Nephron progenitor cell (in vitro differentiated cells): Measurements from ENCODE around the gene SEL1L3.

Source experiments
- DNase-seq: peaks from one replicate; pipeline ENCODE4 v3.0.0; 2021
- H3K27ac Mint-ChIP-seq: 2 replicates; pipeline ENCODE4 v1.8.0; 2021; ENCODE audit warnings: mild to moderate bottlenecking, moderate library complexity, mixed read lengths
- H3K27me3 Mint-ChIP-seq: 2 replicates; pipeline ENCODE4 v1.8.0; 2021; ENCODE audit warnings: mild to moderate bottlenecking, low read depth, mixed read lengths; ENCODE audit not compliant: poor library complexity
- H3K36me3 Mint-ChIP-seq: 2 replicates; pipeline ENCODE4 v1.8.0; 2021; ENCODE audit warnings: low read depth, mixed read lengths
- H3K4me1 Mint-ChIP-seq: 2 replicates; pipeline ENCODE4 v1.8.0; 2021; ENCODE audit warnings: mixed read lengths
- H3K4me3 Mint-ChIP-seq: 2 replicates; pipeline ENCODE4 v1.8.0; 2021; ENCODE audit warnings: mild to moderate bottlenecking, moderate library complexity, mixed read lengths
- H3K9me3 Mint-ChIP-seq: 2 replicates; pipeline ENCODE4 v1.8.0; 2021; ENCODE audit warnings: mild to moderate bottlenecking, moderate library complexity, mixed read lengths
- TF ChIP-seq, protein P1 (sequence below): fragments of 200-600 bp; sonication (generic); IDR thresholded peaks from 2 replicates; pipeline ENCODE4 v1.5.0; 2021; ENCODE audit warnings: antibody characterized with exemption

The SEL1L3 gene

DNA sequence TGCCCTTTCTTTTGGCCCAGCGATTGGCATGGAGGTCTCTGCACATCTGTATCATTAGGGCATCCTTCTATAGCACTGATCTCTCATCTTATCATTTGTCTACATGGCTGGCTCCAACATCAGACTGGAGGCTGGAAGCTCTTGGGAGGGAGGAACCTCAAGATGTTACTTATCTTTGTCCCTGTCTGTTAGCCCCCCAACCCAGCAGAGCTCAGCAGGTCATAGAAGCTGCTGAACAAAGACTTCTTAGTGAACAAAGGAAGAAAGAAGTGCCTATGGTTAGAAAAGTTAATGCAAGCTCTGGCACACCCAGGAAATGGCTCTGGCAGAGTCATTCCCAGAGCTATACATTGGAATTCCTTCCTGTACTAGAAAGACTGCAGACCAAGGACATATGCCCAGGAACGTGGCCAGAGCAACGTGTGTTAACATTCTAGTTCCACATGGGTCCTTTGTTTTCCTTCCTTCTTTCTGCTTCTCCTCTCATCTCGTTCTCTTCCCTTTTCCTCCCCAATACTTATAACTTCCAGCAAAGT lies 74.0 kb downstream of the SEL1L3 start:
- H3K9me3 Mint-ChIP-seq = no peaks in the 10 kb centered on the region
- DNase-seq = no peak
- no peaks in the 10 kb centered on the region for H3K36me3 Mint-ChIP-seq
- no peak overlapping the region for H3K27ac Mint-ChIP-seq
- H3K27me3 Mint-ChIP-seq = peaks cover 4% of the 10 kb centered on the region
- no peak overlapping the region for H3K4me3 Mint-ChIP-seq
- TF ChIP-seq, protein P1, sequence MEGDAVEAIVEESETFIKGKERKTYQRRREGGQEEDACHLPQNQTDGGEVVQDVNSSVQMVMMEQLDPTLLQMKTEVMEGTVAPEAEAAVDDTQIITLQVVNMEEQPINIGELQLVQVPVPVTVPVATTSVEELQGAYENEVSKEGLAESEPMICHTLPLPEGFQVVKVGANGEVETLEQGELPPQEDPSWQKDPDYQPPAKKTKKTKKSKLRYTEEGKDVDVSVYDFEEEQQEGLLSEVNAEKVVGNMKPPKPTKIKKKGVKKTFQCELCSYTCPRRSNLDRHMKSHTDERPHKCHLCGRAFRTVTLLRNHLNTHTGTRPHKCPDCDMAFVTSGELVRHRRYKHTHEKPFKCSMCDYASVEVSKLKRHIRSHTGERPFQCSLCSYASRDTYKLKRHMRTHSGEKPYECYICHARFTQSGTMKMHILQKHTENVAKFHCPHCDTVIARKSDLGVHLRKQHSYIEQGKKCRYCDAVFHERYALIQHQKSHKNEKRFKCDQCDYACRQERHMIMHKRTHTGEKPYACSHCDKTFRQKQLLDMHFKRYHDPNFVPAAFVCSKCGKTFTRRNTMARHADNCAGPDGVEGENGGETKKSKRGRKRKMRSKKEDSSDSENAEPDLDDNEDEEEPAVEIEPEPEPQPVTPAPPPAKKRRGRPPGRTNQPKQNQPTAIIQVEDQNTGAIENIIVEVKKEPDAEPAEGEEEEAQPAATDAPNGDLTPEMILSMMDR = no peak
- H3K4me1 Mint-ChIP-seq = no peaks in the 10 kb centered on the region

DNA sequence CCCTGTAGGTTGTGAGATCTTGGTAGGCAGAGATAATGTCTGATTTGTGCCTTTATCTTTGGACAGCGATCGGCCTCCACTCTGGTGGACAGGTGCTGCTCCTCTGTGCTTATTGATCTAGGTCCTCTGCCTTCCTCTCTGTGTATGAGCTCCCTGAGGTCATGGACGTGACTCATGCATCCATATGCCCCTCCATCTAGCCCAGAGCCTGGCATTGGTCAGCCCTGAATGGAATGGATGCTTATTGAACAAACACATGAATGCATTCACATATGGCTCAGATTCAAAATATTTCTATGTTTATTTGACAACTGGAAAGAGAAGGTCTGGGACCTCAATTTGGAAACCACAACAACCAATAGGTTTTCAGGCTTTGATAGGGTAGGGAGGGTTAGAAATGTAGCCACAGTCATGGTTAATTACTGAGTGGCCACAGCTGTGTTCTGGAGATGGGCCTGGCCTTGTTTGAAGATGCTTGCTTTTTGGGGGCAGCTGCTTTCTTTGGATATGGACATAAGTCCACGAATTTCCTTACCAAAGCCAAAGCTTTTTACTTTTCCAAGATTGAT lies 76.2 kb downstream of the SEL1L3 start:
- H3K27me3 Mint-ChIP-seq = peaks cover 7% of the 10 kb centered on the region
- no peak overlapping the region for H3K4me3 Mint-ChIP-seq
- no peaks in the 10 kb centered on the region for H3K36me3 Mint-ChIP-seq
- TF ChIP-seq, protein P1 = no peak
- no peak overlapping the region for H3K27ac Mint-ChIP-seq
- H3K9me3 Mint-ChIP-seq = no peaks in the 10 kb centered on the region
- H3K4me1 Mint-ChIP-seq = no peaks in the 10 kb centered on the region
- DNase-seq = no peak

DNA sequence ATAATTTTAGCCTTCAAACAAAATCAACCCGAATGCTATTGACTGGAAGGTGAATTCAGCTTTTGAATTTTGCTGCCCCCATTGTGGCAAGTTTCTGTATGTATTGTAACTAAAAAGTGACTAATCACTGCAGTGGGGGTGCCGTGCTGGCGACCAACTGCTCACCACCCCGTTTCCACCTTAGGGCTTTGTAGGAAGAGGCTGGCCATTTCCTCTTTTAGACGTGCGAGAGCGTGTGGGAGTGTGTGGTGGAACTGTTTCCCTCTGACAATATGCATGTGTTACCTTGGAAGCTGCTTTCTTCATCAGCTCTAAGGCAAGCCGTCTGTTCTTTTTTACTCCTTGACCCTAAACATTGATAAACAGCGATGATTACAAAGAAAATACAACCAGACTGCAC lies 78.8 kb downstream of the SEL1L3 start:
- Mint-ChIP-seq H3K27ac (no peak overlapping the region), H3K36me3 (no peaks in the 10 kb centered on the region), H3K9me3 (no peaks in the 10 kb centered on the region), H3K4me3 (no peak overlapping the region), H3K4me1 (no peaks in the 10 kb centered on the region), H3K27me3 (peaks cover 7% of the 10 kb centered on the region)
- DNase-seq = no peak
- TF ChIP-seq, protein P1 = no peak

DNA sequence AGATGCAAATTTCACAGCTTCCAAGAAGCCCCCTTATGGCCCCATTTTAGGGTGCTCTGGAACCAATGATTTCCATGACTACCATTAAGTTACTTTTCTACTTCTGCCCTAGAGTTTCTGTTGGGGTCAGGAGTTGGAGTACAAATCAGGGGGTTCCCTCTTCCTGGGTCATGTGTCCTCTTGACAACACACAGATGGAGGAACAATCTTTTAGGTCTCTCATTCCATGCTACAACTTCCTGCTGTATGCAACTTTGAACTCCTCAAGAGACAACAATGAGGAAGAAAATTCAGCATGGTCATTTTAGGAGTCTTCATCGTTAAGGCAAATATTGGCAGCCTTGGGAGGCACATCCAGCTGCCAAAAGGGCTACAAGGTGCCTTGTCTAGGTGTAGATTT lies 79.7 kb downstream of the SEL1L3 start:
- Mint-ChIP-seq H3K4me1 (no peaks in the 10 kb centered on the region), H3K27ac (no peak overlapping the region), H3K4me3 (no peak overlapping the region), H3K36me3 (no peaks in the 10 kb centered on the region), H3K9me3 (no peaks in the 10 kb centered on the region), H3K27me3 (peaks cover 7% of the 10 kb centered on the region)
- TF ChIP-seq, protein P1 = no peak
- DNase-seq = no peak

DNA sequence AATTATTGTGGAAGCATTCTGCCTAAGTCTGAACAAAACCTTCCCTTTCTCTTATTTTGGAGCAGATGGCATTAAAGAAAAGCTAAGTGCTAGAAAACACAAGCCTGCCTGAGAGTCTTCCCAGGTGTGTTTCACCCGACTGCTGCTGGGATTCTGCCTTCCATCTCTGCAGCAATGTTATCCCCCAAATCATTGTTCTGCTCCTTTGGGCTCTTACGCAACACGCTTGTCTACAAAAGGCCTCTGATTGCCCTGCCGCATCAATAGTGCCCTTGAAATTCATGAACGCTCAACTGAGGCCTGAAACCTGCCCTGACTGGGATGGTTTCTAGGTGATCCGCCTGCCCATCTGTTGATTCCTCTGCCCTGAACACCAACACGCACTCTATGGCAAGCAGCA lies 80.3 kb downstream of the SEL1L3 start:
- Mint-ChIP-seq H3K27ac (peak overlapping the region; percentile 84), H3K27me3 (peaks cover 7% of the 10 kb centered on the region), H3K9me3 (no peaks in the 10 kb centered on the region), H3K4me3 (no peak overlapping the region), H3K4me1 (no peaks in the 10 kb centered on the region), H3K36me3 (no peaks in the 10 kb centered on the region)
- no peak for DNase-seq
- TF ChIP-seq, protein P1 = no peak

DNA sequence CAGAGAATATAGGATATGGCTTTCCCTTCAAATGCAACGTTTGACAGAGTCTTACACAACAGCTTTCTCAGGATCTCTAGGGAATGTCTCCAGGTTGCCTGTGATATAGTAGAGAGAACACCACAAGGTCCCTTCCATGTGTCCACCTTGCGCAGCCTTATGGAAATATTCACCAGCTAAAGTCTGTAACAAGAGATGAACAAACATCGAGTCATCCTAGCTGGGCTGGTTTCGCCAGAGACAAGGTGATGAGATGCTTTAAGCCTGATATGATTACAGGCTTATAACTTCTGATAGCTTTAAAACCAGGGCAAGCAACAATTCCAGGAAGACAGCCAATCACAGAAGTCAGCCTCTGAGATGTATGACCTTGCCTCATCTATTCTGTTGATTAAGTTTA lies 83.8 kb downstream of the SEL1L3 start:
- no peak overlapping the region for H3K27ac Mint-ChIP-seq
- no peak for DNase-seq
- TF ChIP-seq, protein P1 = no peak
- no peaks in the 10 kb centered on the region for H3K36me3 Mint-ChIP-seq
- H3K4me1 Mint-ChIP-seq = no peaks in the 10 kb centered on the region
- no peaks in the 10 kb centered on the region for H3K9me3 Mint-ChIP-seq
- no peak overlapping the region for H3K4me3 Mint-ChIP-seq
- H3K27me3 Mint-ChIP-seq = peaks cover 2% of the 10 kb centered on the region
